RWPE2 (cell line): Measurements from ENCODE around the gene ENTHD1.

Source experiments
- ATAC-seq: fragments of 200-7000 bp; cut with Tn5 transposase; 3 replicates; pipeline ENCODE4 v1.9.1; 2021; ENCODE audit warnings: low read depth
- DNase-seq: peaks from one replicate; pipeline ENCODE4 v3.0.0-alpha.2; 2020; ENCODE audit warnings: low spot score
- H3K27ac ChIP-seq: fragments of 450-650 bp; 2 replicates; pipeline ENCODE4 v1.5.1; 2017; ENCODE audit warnings: mild to moderate bottlenecking; ENCODE audit not compliant: poor library complexity, severe bottlenecking
- H3K27me3 ChIP-seq: fragments of 250-450 bp; sonication (Bioruptor Pico); 2 replicates; pipeline ENCODE4 v1.5.1; 2021; ENCODE audit warnings: mild to moderate bottlenecking, moderate library complexity; ENCODE audit not compliant: insufficient read depth, poor library complexity, severe bottlenecking
- H3K36me3 ChIP-seq: fragments of 250-450 bp; sonication (Bioruptor Pico); 2 replicates; pipeline ENCODE4 v1.5.1; 2020; ENCODE audit warnings: low read depth, mild to moderate bottlenecking, moderate library complexity
- H3K4me1 ChIP-seq: fragments of 250-450 bp; sonication (Bioruptor Pico); 2 replicates; pipeline ENCODE4 v1.5.1; 2021; ENCODE audit warnings: mild to moderate bottlenecking, moderate library complexity; ENCODE audit not compliant: insufficient read depth, poor library complexity, severe bottlenecking
- H3K4me3 ChIP-seq: fragments of 250-450 bp; sonication (Bioruptor Pico); 2 replicates; pipeline ENCODE4 v1.5.1; 2021; ENCODE audit warnings: mild to moderate bottlenecking, moderate library complexity; ENCODE audit not compliant: severe bottlenecking
- H3K9me3 ChIP-seq: fragments of 250-450 bp; sonication (Bioruptor Pico); 2 replicates; pipeline ENCODE4 v1.5.1; 2021; ENCODE audit warnings: mild to moderate bottlenecking, moderate library complexity; ENCODE audit not compliant: severe bottlenecking
- TF ChIP-seq, protein P1 (sequence below): fragments of 450-650 bp; IDR thresholded peaks from one replicate; pipeline ENCODE4 v1.5.1; 2017; ENCODE audit warnings: mild to moderate bottlenecking, moderate library complexity; ENCODE audit not compliant: poor library complexity, severe bottlenecking

The ENTHD1 gene

DNA sequence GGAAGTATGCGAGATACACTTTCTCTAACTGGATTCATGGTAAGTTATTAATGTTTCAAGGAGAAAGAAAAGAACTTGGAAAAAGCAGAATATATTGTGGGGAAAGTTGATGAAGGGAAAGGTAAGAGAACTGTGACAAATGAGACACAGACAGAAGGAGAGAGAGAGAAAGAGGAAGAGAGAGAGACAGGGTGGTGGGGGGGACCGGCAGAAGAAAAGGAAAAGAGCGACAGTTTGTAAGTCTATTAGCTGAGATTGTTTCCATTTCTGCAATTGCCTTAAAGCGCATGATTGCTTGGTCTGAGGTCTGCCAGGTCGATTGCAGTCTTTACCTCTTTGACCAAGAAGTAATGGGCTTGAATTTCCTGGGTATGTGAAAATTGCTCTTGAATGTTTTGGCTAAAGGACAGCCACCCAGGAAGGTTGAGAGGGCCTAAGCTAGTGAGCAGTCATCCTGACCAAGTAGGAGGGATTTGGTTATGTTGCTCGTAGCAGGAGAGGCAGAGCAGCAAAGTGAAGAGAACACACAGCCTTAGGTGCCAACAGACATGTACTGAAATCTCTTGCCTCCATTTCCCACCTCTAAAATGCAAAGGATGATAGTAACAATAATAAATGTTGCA is 43.1 kb upstream of the ENTHD1 start:
- TF ChIP-seq, protein P1, sequence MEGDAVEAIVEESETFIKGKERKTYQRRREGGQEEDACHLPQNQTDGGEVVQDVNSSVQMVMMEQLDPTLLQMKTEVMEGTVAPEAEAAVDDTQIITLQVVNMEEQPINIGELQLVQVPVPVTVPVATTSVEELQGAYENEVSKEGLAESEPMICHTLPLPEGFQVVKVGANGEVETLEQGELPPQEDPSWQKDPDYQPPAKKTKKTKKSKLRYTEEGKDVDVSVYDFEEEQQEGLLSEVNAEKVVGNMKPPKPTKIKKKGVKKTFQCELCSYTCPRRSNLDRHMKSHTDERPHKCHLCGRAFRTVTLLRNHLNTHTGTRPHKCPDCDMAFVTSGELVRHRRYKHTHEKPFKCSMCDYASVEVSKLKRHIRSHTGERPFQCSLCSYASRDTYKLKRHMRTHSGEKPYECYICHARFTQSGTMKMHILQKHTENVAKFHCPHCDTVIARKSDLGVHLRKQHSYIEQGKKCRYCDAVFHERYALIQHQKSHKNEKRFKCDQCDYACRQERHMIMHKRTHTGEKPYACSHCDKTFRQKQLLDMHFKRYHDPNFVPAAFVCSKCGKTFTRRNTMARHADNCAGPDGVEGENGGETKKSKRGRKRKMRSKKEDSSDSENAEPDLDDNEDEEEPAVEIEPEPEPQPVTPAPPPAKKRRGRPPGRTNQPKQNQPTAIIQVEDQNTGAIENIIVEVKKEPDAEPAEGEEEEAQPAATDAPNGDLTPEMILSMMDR: no peak
- Histone ChIP-seq H3K4me3 (no peak overlapping the region), H3K36me3 (no peaks in the 10 kb centered on the region), H3K4me1 (no peaks in the 10 kb centered on the region), H3K27ac (no peak overlapping the region), H3K9me3 (no peaks in the 10 kb centered on the region), H3K27me3 (peaks cover 23% of the 10 kb centered on the region)
- DNase-seq (no peak), ATAC-seq (no peak)

DNA sequence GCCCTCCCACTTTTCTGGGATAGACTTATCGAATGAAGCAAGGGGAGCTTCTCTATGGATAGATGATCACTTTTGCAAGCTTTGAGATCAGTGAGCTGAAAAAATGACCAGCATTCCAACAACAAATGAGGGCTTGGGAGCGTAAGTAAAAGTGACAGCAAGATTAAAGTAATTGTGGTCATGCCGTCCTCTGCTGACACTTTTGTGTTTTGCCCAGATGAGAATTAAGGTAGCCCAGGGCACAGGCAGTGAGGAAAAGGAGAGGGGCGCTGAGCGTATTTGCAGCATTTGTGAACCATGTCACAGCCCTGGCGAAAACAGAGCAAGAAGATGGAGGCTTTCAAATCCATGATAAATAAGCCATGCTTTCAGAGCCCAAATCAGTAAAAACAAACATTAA is 42.1 kb upstream of the ENTHD1 start:
- Histone ChIP-seq H3K4me1 (no peaks in the 10 kb centered on the region), H3K36me3 (no peaks in the 10 kb centered on the region), H3K27ac (no peak overlapping the region), H3K4me3 (no peak overlapping the region), H3K9me3 (no peaks in the 10 kb centered on the region), H3K27me3 (peaks cover 23% of the 10 kb centered on the region)
- DNase-seq: no peak
- ATAC-seq: no peak
- TF ChIP-seq, protein P1: no peak

DNA sequence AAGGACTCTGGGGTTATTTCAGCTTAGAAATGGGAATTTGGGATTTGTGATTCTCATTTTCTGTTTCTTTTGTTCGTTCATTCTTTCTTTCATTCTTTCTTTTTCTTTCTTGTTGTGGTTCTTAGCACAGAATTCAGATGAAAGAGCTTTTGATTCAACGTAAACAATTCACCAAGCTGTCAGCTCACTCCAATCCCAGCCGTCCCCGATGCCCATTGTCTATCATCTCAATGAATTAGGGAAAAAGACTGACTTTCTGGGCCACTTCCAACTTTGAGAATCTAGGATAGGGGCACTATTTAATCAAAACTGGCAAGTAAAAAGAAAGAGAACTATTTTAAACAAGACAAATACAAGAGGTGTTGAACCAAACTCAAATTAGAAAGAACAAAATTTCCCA is 41.6 kb upstream of the ENTHD1 start:
- Histone ChIP-seq H3K9me3 (no peaks in the 10 kb centered on the region), H3K4me1 (no peaks in the 10 kb centered on the region), H3K27ac (no peak overlapping the region), H3K36me3 (no peaks in the 10 kb centered on the region), H3K27me3 (peaks cover 23% of the 10 kb centered on the region), H3K4me3 (no peak overlapping the region)
- TF ChIP-seq, protein P1: no peak
- DNase-seq (no peak), ATAC-seq (no peak)

DNA sequence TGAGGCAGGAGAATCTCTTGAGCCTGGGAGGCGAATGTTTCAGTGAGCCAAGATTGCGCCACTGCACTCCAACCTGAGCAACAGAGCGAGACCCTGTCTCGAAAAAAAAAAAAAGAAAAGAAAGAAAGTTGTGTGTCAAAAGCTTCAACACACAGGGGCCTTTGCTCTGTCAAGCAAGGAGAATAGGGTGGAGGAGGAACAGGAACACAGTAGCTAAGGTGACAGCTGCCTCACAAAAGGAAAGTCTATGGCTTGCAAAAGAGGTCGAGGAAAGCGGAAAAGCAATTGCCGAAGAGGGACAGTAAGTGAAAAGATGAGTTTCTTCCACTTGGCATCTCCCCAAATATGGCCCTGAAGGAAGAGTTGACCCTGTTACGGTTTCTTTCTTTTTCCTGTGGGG is 40.2 kb upstream of the ENTHD1 start:
- no peaks in the 10 kb centered on the region for H3K36me3 ChIP-seq
- DNase-seq: no peak
- H3K27ac ChIP-seq: no peak overlapping the region
- H3K27me3 ChIP-seq: peaks cover 23% of the 10 kb centered on the region
- peaks cover 4% of the 10 kb centered on the region for H3K4me1 ChIP-seq
- ATAC-seq: no peak
- TF ChIP-seq, protein P1: no peak
- H3K4me3 ChIP-seq: no peak overlapping the region
- H3K9me3 ChIP-seq: no peaks in the 10 kb centered on the region

DNA sequence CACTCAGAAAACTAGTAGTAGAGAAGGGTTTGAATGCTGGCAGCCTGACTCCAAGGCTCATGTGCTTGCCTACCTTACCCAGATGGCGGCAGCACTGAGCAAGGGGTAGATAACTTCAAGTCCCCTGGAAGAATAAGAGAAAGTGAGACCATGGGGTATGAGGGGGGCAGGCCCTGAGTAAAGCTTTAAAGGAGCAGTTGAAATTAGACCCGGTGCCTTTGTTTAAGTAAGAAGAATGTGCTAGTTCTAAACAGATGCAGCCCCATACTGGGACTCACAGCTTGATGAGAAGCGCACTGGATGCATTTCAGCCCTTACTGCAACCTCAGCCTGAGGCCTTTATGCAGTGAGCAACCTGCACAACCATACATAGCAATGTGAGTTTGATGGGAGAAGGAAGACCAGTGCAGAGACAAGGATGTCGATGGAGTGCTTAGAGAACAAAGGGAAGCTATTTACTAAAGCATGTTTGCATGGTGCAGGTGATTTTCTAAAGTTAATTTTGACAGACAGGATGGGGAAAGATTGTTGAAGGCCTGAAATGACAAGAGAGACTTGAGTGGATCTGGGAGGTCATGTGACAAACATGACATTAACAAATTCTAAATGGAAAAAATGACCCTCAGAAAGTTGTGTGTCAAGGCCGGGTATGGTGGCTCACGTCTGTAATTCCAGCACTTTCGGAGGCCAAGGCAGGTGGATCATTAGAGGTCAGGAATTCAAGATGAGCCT is 39.5 kb upstream of the ENTHD1 start:
- Histone ChIP-seq H3K9me3 (no peaks in the 10 kb centered on the region), H3K27ac (no peak overlapping the region), H3K36me3 (no peaks in the 10 kb centered on the region), H3K4me3 (no peak overlapping the region), H3K4me1 (peaks cover 8% of the 10 kb centered on the region), H3K27me3 (peaks cover 21% of the 10 kb centered on the region)
- ATAC-seq (no peak), DNase-seq (no peak)
- TF ChIP-seq, protein P1: peak; percentile 42
